Measurements from ENCODE around the gene CAPN9. TPM values are rescaled to one million over a fixed set of nuclear protein-coding genes. Genes with fewer than 3 reads are reported as not detected.

CAPN9 gene
- total and polyA plus RNA-seq, 2 experiments from 2014 or later: 0.98 to 3.7 TPM

DNA sequence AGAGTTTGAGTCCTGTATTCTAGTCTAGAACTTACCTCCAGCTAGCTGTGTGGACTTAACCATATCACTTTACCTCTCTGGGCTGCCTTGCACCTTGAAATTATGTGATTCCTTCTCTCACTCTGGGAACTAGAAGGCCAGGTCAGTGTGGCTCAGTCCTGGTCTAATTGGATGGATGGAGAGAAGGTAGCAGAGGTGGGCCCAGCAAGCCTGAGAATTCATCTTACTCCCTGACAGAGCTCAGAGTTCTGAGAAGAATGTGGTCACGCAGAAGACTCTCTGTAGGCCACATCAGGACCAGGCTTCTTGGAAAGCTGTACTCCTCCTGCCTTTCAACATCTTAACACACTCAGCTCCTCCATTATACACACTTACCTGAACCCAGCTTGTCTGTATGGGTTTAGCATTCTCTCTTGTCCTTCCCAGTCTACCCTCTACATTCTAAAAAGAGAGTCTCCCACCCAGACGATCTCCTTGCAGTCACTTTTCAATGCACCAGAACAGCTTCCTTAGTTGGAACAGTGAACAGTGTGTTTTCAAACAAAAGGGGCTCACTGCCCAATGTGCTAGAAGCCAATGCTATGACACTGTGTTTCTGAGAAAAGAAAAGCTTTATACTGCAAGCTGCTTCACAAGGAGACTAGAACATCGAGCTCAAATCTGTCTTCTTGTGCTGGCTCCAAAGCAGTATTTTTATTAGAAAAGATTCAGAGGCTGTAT lies 60.5 kb downstream of the CAPN9 start:
- Histone ChIP-seq H4K20me1 (ENCODE audit: insufficient read depth, poor library complexity, severe bottlenecking) (no peaks in the 10 kb centered on the region), H3K36me3 (replicated peaks; ENCODE audit: insufficient read depth, low read depth) (no peaks in the 10 kb centered on the region), H3K4me1 (ENCODE audit: insufficient read depth) (no peaks in the 10 kb centered on the region), H3K27me3 (no peaks in the 10 kb centered on the region), H3K79me2 (no peaks in the 10 kb centered on the region), H2AFZ (no peak overlapping the region), H3K4me2 (no peak overlapping the region), H3K27ac (peak overlapping the region; percentile 63), H3K4me3 (no peak overlapping the region), H3K9me2 (replicated peaks; ENCODE audit: insufficient read depth) (no peaks in the 10 kb centered on the region), H3K9me3 (ENCODE audit: low read depth) (peaks cover 10% of the 10 kb centered on the region)
- no peak for DNase-seq (ENCODE audit: low spot score)
- WGBS (ENCODE audit: low lambda C conversion rate, missing lambda C conversion rate): 89% methylated on average over 3 of the region's 3 CpGs
- TF ChIP-seq CTCF (IDR thresholded peaks at IDR 0.05; ENCODE audit: poor library complexity) (no peak), EZH2phosphoT487 (IDR thresholded peaks at IDR 0.05; ENCODE audit: low read depth, severe bottlenecking, unreplicated experiment) (no peak), EZH2 (IDR thresholded peaks at IDR 0.05; ENCODE audit: borderline replicate concordance) (no peak)

GRCh38 chr1:230808281-230808872 lies 61.2 kb downstream of the CAPN9 start:
- H3K79me2 ChIP-seq: no peaks in the 10 kb centered on the region
- H3K27ac ChIP-seq: peak overlapping the region; percentile 63
- H4K20me1 ChIP-seq (ENCODE audit: insufficient read depth, poor library complexity, severe bottlenecking): no peaks in the 10 kb centered on the region
- no peaks in the 10 kb centered on the region for H3K36me3 ChIP-seq (replicated peaks; ENCODE audit: insufficient read depth, low read depth)
- H3K4me3 ChIP-seq: no peak overlapping the region
- peaks cover 12% of the 10 kb centered on the region for H3K9me3 ChIP-seq (ENCODE audit: low read depth)
- no peak overlapping the region for H3K4me2 ChIP-seq
- no peaks in the 10 kb centered on the region for H3K27me3 ChIP-seq
- no peak for DNase-seq (ENCODE audit: low spot score)
- WGBS (ENCODE audit: low lambda C conversion rate, missing lambda C conversion rate): 63% methylated on average over 4 of the region's 4 CpGs
- H3K9me2 ChIP-seq (replicated peaks; ENCODE audit: insufficient read depth): no peaks in the 10 kb centered on the region
- TF ChIP-seq EZH2phosphoT487 (IDR thresholded peaks at IDR 0.05; ENCODE audit: low read depth, severe bottlenecking, unreplicated experiment) (no peak), CTCF (IDR thresholded peaks at IDR 0.05; ENCODE audit: poor library complexity) (no peak), EZH2 (IDR thresholded peaks at IDR 0.05; ENCODE audit: borderline replicate concordance) (no peak)
- H3K4me1 ChIP-seq (ENCODE audit: insufficient read depth): no peaks in the 10 kb centered on the region
- H2AFZ ChIP-seq: no peak overlapping the region

DNA sequence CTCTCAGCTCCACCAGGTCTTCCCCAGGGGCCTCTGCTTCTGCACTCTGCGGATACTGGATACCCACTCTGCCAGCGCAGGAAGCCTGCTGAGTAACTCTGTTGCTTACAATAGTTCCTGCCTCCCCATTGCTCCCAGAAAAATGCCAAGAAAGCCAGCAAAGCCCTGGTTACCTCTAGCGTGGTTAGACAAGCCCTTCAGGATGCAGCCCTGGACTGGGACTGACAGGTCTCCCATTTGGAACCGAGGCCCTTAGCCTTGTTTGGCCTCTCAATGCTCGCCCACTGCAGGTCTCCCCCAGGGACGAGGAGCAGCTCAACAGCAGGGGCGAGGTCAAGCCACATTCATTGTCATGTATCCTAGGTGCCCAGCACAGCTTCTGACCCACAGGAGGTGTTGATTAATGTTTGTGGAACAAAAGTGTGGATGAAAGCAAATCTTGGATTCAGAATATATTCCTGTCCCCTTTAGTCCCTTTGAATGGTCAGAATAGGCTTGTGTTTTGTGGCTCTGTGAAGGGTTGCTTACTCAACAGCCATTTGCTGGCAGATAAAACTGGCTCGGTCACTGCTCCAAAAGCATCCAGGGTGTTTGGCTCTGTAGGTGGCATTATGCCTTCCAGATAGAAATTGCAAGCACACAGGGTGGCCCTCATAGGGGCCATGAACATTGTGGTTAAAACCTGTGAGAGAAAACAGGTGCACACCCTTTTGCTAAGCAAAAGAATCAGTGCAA lies 62.2 kb downstream of the CAPN9 start:
- 90% methylated on average over 8 of the region's 8 CpGs for WGBS (ENCODE audit: low lambda C conversion rate, missing lambda C conversion rate)
- H3K9me3 ChIP-seq (ENCODE audit: low read depth): peaks cover 12% of the 10 kb centered on the region
- no peaks in the 10 kb centered on the region for H3K9me2 ChIP-seq (replicated peaks; ENCODE audit: insufficient read depth)
- no peaks in the 10 kb centered on the region for H3K4me1 ChIP-seq (ENCODE audit: insufficient read depth)
- no peak overlapping the region for H2AFZ ChIP-seq
- no peaks in the 10 kb centered on the region for H3K27me3 ChIP-seq
- TF ChIP-seq CTCF (IDR thresholded peaks at IDR 0.05; ENCODE audit: poor library complexity): no peak
- no peak for TF ChIP-seq EZH2 (IDR thresholded peaks at IDR 0.05; ENCODE audit: borderline replicate concordance)
- no peak for TF ChIP-seq EZH2phosphoT487 (IDR thresholded peaks at IDR 0.05; ENCODE audit: low read depth, severe bottlenecking, unreplicated experiment)
- H3K4me3 ChIP-seq: no peak overlapping the region
- no peak overlapping the region for H3K4me2 ChIP-seq
- DNase-seq (ENCODE audit: low spot score): no peak
- no peaks in the 10 kb centered on the region for H3K79me2 ChIP-seq
- no peaks in the 10 kb centered on the region for H4K20me1 ChIP-seq (ENCODE audit: insufficient read depth, poor library complexity, severe bottlenecking)
- H3K36me3 ChIP-seq (replicated peaks; ENCODE audit: insufficient read depth, low read depth): no peaks in the 10 kb centered on the region
- H3K27ac ChIP-seq: no peak overlapping the region

Measured in hepatocyte (in vitro differentiated cells).